GM23248 (cell line): Measurements from ENCODE around the gene ADISSP.

Experiments
- EZH2 ChIP-seq: fragments of 200-600 bp; sonication (generic); IDR thresholded peaks from 2 replicates; pipeline ENCODE4 v1.6.1; 2018; ENCODE audit warnings: antibody characterized with exemption, mild to moderate bottlenecking; ENCODE audit not compliant: insufficient read depth, poor library complexity, severe bottlenecking
- EZH2phosphoT487 ChIP-seq: fragments of 200-600 bp; sonication (generic); IDR thresholded peaks from 2 replicates; pipeline ENCODE4 v1.6.1; 2018; ENCODE audit warnings: antibody characterized with exemption, moderate library complexity, mild to moderate bottlenecking, low read depth; ENCODE audit not compliant: insufficient read depth

DNA sequence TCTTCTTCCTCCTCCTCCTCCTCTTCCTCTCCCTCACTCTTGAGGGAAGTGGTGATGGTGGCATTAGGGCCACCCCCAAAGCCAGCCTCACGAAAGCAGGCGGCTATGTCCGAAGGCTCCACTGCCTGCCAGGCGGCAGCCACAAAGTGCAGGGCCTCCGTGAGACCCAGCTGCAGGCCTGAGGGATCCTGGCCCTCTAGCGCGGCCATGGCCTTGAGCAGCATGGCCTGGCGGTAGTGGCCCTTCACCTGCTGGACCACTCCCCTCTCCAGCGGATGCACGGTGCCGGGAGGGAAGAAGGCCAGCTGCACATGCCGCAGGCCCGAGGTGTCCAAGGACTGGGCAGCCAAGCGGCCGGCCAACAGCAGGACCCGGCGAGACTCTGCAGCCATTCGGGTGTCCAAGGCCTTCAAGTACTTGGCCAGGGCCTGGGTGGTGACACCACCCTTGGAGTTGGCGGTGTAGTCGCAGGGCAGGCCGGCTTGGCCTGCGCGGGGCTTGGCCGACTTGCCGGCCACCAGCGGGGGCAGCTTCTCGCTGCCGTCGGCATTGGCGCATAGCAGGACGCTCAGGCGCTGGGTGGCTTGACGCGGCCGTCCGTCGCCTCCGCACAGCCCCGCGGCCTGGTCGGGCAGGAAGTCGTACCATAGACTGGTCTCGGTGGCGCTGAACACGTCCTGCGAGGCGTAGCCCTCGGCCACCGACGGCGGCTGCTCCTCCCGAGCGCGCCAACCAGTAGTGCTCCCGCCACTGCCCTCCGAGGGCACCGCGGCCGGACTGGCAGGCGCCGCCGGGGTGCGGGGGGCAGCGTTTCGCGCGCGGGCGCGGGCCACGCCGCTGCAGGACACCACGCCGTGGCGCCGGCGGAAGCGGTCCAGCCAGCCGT lies 17.9 kb upstream of the ADISSP start:
- no peak for TF ChIP-seq EZH2phosphoT487
- no peak for TF ChIP-seq EZH2
